IPS-NIHi7 (cell line): Measurements from ENCODE around the gene BICDL2.

Experiments
- DNase-seq: peaks from one replicate; pipeline ENCODE4 v3.0.0; 2012; ENCODE audit warnings: mixed read lengths; ENCODE audit errors: extremely low spot score

The BICDL2 gene

DNA sequence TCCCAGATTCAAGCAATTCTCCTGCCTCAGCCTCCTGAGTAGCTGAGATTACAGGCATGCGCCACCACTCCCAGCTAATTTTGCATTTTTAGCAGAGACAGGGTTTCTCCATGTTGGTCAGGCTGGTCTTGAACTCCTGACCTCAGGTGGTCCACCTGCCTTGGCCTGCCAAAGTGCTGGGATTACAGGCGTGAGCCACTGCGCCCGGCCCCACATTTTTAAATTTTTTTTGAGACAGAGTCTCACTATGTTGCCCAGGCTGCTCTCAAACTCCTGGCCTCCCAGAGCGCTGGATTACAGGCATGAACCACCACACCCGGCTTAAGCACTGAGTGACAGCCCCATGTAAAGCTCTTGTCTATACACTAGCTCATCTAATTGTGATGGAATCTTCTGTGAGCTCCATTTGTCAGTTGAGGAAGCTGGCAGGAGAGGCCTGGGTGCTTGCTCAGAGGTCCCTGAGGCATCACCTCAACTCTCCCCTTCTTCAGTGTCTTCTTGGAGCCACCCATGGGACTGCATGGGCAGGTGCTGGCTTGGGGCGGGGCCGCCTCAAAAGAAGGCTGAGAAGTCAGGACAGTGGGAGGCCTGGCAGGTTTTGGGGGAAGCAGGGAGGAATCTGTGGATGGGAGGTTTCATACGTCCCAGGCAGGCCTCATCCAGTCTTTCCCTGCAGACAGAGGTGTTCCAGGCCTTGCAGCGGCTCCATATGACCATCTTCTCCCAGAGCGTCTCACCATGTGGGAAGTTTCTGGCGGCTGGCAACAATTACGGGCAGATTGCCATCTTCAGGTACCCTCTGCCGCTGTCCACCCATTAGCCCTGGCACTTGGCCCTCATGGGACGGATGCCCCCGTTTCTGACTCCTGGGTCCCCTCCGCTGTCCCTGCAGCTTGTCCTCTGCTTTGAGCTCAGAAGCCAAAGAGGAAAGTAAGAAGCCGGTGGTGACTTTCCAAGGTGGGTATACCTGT, 11.4 kb downstream of the BICDL2 start:
- no peak for DNase-seq

DNA sequence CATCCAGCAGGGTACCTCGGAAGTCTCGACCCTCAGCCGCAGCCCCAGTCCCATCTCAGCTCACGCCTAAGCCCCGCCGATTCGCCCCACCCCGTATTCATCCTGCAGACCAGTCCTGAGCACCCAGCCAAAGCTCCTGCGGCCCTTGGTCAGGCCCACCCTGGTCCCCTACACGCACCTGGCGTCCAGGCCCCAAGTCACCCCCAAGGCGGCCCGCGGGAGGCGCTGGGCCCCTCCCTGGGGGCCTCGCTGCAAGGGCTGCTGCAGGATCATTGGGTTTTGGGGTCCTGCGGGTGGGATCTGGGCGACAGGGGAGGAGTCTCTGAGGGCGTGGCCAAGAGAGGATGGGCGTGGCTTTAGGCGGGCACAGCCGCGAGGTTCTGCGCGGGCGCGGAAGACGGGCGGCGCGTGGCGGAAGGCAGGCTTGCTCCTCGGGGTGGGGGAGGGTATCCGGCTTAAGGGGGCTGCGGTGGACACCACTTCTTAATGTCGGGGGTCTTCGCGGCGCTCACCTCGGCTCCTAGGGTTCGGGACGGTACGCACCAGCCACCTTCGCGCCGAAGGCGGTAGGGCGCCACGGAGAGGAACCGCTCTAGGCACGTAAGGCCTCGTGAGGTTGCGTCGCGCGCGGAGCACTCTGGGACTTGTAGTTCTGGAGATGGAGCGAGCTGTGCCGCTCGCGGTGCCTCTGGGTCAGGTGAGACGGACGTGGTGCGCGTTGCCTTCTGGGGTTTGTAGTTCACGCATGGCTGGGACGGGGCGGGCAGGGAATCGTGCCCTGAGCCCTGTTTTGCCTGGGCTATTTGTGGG, 12.9 kb downstream of the BICDL2 start, which contains the start of the genes HCFC1R1 and THOC6:
Gene HCFC1R1 (minus strand): TSS at position 274 of the 810 bp plus-strand sequence. CDS start 1 bp downstream, at position 273.
Gene THOC6 (plus strand): TSS at position 367 of the 810 bp plus-strand sequence. CDS start 292 bp downstream, at position 659.
- DNase-seq = peak; percentile 74

- DNase-seq = no peak
These were observed 13.4 kb downstream of the BICDL2 start for GRCh38 chr16:3023415-3023668.

DNA sequence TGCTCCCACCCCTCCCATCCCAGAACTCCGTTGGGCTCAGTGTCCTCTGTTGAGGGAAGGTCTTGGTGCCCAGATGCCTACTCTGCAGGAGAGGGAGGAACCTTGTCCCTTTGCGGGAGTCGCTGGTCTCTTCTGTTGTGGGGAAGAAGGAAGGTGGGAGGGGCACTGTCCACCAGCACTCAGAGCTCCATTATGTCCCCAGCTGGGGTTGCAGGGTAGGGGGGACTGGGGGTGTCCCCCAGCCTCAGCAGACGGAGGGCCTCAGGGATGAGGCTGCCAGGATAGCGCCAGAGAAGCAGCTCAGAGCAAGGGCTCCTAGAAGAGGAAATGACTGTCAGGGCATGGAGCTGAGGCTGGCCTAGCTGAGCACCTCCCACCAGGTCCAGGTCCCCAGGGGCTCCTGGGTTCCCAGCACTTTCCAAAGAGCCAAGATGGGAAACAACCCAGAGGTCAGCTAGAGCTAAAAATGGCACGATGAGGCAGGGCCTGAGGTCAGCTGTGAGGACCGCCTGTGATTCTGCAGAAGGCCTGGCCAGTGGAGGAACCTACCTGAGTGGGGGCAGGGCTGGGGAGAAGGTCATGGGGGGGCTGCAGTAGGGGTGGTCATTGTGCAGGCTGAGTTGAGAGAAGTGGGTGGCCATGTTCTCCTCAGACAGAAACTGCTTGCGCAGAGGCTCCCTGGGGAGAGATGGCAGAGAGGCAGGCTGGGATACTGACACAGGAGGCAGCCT, 13.9 kb downstream of the BICDL2 start:
- DNase-seq = no peak

DNA sequence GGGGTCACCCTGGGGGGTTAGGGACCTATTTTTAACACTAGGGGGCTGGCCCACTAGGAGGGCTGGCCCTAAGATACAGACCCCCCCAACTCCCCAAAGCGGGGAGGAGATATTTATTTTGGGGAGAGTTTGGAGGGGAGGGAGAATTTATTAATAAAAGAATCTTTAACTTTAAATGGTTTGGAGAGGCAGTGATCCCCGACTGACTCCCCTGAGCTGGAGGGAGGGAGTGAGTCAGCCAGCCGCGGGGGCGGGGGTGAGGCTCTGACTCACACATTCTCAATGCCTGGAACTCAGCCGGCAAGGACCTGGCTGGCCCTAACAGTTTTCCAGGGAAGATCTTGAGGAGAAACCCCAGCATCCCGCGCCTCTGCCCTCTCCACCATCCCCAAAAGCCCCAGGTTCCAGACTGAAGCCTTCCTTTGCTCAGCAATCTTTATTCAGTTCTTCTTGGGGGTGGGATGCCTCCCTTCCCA, 14.5 kb downstream of the BICDL2 start:
- DNase-seq = no peak

DNA sequence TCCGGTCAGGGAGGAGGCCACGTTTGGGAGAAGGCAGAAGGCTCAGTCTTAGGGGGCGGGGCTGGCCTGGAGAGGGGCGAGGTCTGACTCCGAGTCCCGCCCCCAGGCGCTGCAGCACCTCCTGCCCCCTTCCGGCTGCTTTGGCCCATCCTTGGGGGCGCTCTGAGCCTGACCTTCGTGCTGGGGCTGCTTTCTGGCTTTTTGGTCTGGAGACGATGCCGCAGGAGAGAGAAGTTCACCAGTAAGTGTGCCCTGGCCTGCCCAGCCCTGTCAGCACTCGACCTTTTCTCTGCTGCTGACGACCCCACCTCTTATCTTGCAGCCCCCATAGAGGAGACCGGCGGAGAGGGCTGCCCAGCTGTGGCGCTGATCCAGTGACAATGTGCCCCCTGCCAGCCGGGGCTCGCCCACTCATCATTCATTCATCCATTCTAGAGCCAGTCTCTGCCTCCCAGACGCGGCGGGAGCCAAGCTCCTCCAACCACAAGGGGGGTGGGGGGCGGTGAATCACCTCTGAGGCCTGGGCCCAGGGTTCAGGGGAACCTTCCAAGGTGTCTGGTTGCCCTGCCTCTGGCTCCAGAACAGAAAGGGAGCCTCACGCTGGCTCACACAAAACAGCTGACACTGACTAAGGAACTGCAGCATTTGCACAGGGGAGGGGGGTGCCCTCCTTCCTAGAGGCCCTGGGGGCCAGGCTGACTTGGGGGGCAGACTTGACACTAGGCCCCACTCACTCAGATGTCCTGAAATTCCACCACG, 15.1 kb downstream of the BICDL2 start:
- DNase-seq = peak; percentile 72

- no peak for DNase-seq
These were observed 15.9 kb downstream of the BICDL2 start for GRCh38 chr16:3020604-3021448.

GRCh38 chr16:3020247-3020603, 16.5 kb downstream of the BICDL2 start, which contains the start of gene TNFRSF12A:
TSS of gene TNFRSF12A (plus strand) at chr16:3020368. CDS start at chr16:3020398, 30 bp downstream.
- no peak for DNase-seq

GRCh38 chr16:3019594-3020246, 17.0 kb downstream of the BICDL2 start:
- no peak for DNase-seq

DNA sequence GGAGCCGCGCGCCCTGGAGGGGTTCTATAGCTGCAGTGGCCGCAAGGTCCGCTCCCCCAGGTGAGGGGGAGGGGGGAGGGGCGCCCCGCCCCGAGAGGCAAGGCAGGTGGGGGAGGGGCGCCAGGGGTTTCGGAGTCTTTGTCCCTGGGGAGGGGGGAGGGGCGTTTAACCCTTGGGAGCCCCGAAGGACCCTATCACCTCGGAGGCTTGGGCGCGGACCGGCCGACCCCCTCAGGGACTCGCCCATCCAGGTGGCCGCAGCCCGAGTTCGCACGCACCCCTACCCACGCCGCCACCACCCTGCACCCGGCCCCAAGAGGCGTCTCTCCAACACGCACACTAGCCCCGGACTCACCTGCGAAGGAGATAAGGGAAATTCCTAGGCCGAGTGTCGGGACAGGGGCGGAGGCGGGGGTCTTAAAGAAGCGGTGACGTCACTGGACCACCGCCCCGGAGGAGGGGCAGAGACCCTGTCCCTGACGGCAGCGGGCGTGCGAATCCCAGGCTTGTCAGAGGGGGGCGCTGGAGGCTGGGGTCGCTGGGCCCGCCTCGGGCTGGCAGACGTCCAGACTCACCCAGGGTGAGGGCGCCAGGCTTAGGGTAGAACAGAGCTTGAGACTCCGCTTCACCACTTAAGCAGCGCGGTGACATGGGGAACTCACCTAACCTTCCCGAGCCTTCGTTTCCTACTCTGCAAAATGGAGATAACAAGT, 18.8 kb downstream of the BICDL2 start, which contains the start of gene CLDN6:
Gene CLDN6 (minus strand): TSS at position 390 of the 713 bp plus-strand sequence. CDS start 2,162 bp downstream, outside the sequence.
- peak; percentile 81 for DNase-seq

- DNase-seq = no peak
These were observed 19.4 kb downstream of the BICDL2 start for GRCh38 chr16:3017344-3017743.

DNA sequence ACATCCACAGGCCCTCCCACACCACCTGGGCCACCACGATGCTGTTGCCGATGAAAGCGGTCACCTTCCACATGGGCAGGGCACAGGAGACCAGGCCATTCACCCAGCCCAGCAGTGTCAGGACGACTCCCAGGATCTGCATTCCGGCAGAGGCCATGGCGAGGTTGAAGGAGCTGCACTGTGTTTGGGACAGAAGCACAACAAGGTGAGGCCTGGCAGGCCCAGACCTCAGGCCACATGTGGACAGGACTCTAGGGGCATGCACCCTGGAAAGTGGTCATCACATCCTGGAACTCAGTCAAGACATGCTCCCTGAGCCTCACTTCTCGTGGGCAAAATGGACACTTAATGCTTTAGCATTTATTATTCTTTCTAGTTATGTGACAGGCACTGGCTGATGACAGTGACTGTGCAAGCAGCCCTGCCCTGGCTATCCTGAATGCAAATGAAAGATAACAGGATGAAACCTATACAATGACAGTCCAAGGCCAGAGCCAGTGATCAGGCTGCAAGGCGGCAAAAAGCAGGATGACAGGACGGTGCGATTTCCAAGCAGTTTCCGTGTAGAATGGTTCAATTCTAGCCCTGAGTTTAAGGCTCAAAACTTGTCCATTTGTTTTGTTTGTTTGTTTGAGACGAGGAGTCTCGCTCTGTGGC, 20.8 kb downstream of the BICDL2 start:
- no peak for DNase-seq

- no peak for DNase-seq
These were observed 21.8 kb downstream of the BICDL2 start for GRCh38 chr16:3014971-3015370.

- no peak for DNase-seq
These were observed 22.6 kb downstream of the BICDL2 start for GRCh38 chr16:3013998-3014690.

DNA sequence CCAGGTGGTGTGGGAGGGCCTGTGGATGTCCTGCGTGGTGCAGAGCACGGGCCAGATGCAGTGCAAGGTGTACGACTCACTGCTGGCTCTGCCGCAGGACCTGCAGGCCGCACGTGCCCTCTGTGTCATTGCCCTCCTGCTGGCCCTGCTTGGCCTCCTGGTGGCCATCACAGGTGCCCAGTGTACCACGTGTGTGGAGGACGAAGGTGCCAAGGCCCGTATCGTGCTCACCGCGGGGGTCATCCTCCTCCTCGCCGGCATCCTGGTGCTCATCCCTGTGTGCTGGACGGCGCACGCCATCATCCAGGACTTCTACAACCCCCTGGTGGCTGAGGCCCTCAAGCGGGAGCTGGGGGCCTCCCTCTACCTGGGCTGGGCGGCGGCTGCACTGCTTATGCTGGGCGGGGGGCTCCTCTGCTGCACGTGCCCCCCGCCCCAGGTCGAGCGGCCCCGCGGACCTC, 23.2 kb downstream of the BICDL2 start:
- no peak for DNase-seq

- DNase-seq = no peak
These were observed 23.8 kb downstream of the BICDL2 start, which contains the start of gene CLDN9 for GRCh38 chr16:3012828-3013420. TSS of gene CLDN9 (plus strand) at chr16:3012923. CDS start at chr16:3013363, 440 bp downstream.

DNA sequence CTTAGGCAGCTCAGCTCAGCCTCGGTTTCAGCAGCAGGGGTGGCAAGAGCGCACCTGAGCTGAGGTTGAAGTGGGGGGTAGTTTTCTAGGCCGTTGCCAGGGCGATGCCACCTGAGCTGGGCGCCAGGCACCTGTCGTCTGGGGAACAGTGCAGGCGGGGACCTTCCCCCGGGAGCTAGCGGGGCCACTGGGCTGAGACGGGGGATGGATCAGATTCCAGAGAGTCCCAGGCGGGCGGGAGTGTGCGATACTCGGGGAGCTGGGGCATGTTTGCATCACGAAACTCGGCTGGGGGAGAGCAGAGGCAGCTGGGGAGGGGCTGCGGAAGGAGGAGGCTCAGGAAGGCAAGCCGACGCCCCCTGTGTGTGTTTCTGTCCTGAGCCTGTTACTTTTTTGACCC, 24.5 kb downstream of the BICDL2 start:
- DNase-seq = no peak
